Measurements from ENCODE around the gene PRR18. TPM values are rescaled to one million over a fixed set of nuclear protein-coding genes. Genes with fewer than 3 reads are reported as not detected.
A peak's percentile ranks its signal among the peaks of the same experiment; 100 is the strongest.

Gene PRR18
- total and polyA plus RNA-seq, 2 donors: 0.05 to 0.09 TPM

GRCh38 chr6:166259296-166259977, 48.8 kb downstream of the PRR18 start:
- Histone ChIP-seq H3K9me3 (ENCODE audit: control insufficient read depth in 2 of 2, insufficient read depth in 1 of 2, low read length in 1 of 2) (no peaks in the 10 kb centered on the region), H3K27me3 (ENCODE audit: control insufficient read depth in 2 of 2, insufficient read depth in 1 of 2, low read length in 1 of 2) (no peaks in the 10 kb centered on the region), H3K4me3 (ENCODE audit: low read length in 2 of 2) (no peak overlapping the region), H3K36me3 (ENCODE audit: control insufficient read depth in 2 of 2, insufficient read depth in 2 of 2, low read length in 1 of 2) (no peaks in the 10 kb centered on the region), H3K4me1 (ENCODE audit: control insufficient read depth in 2 of 2, insufficient read depth in 2 of 2, low read length in 2 of 2) (peaks cover 3 to 27% of the 10 kb centered on the region in 2 donors), H3K27ac (ENCODE audit: low read depth in 1 of 2, low read length in 1 of 2) (peak overlapping the region in 1 of 2 donors; percentile 46)
- WGBS: 76% methylated on average over 20 of the region's 20 CpGs
- no peak for DNase-seq (ENCODE audit: low read depth in 6 of 9, low spot score in 9 of 9)

GRCh38 chr6:166258854-166259276, 49.3 kb downstream of the PRR18 start:
- 15% methylated on average over 10 of the region's 10 CpGs for WGBS
- Histone ChIP-seq H3K4me1 (ENCODE audit: control insufficient read depth in 2 of 2, insufficient read depth in 2 of 2, low read length in 2 of 2) (peaks cover 3 to 30% of the 10 kb centered on the region in 2 donors), H3K4me3 (ENCODE audit: low read length in 2 of 2) (no peak overlapping the region), H3K9me3 (ENCODE audit: control insufficient read depth in 2 of 2, insufficient read depth in 1 of 2, low read length in 1 of 2) (no peaks in the 10 kb centered on the region), H3K36me3 (ENCODE audit: control insufficient read depth in 2 of 2, insufficient read depth in 2 of 2, low read length in 1 of 2) (no peaks in the 10 kb centered on the region), H3K27me3 (ENCODE audit: control insufficient read depth in 2 of 2, insufficient read depth in 1 of 2, low read length in 1 of 2) (peaks cover 0 to 2% of the 10 kb centered on the region in 2 donors), H3K27ac (ENCODE audit: low read depth in 1 of 2, low read length in 1 of 2) (peak overlapping the region in 1 of 2 donors; percentile 46)
- DNase-seq (ENCODE audit: low read depth in 6 of 9, low spot score in 9 of 9): peak in 1 of 9 donors; percentile 54

- 89% methylated on average over 7 of the region's 7 CpGs for whole genome bisulfite sequencing
- DNase-seq (ENCODE audit: low read depth in 6 of 9, low spot score in 9 of 9): no peak
- Histone ChIP-seq H3K36me3 (ENCODE audit: control insufficient read depth in 2 of 2, insufficient read depth in 2 of 2, low read length in 1 of 2) (no peaks in the 10 kb centered on the region), H3K27me3 (ENCODE audit: control insufficient read depth in 2 of 2, insufficient read depth in 1 of 2, low read length in 1 of 2) (peaks cover 0 to 11% of the 10 kb centered on the region in 2 donors), H3K4me3 (ENCODE audit: low read length in 2 of 2) (no peak overlapping the region), H3K27ac (ENCODE audit: low read depth in 1 of 2, low read length in 1 of 2) (peak overlapping the region in 1 of 2 donors; percentile 46), H3K4me1 (ENCODE audit: control insufficient read depth in 2 of 2, insufficient read depth in 2 of 2, low read length in 2 of 2) (peaks cover 11 to 38% of the 10 kb centered on the region in 2 donors), H3K9me3 (ENCODE audit: control insufficient read depth in 2 of 2, insufficient read depth in 1 of 2, low read length in 1 of 2) (no peaks in the 10 kb centered on the region)
These were observed 50.3 kb downstream of the PRR18 start for GRCh38 chr6:166257911-166258318.

Other genes with a start within 250 kb of the PRR18 start
- gene TBXT, start 140.5 kb downstream of the PRR18 start, total RNA-seq: not detected
- gene TBXT, start 140.5 kb downstream of the PRR18 start, polyA plus RNA-seq: 0.02 TPM
- 34.9 TPM for gene SFT2D1, start 34.2 kb upstream of the PRR18 start, total RNA-seq
- 106 TPM for gene SFT2D1, start 34.2 kb upstream of the PRR18 start, polyA plus RNA-seq
- gene MPC1, start 74.5 kb upstream of the PRR18 start, total RNA-seq: 40.5 TPM
- 106 TPM for gene MPC1, start 74.5 kb upstream of the PRR18 start, polyA plus RNA-seq